HG03196 (cell line): Measurements from ENCODE around the gene IGF2R.
"Not testable (repeated sequence)": the region's sequence is repeated elsewhere in the genome, so short reads cannot be mapped to it uniquely, and the experiment has no call there.

Source experiments
- ATAC-seq: cut with Tn5 transposase; IDR thresholded peaks from one replicate; pipeline ENCODE4 v1.9.1; 2021; ENCODE audit not compliant: unreplicated experiment

Gene IGF2R, protein sequence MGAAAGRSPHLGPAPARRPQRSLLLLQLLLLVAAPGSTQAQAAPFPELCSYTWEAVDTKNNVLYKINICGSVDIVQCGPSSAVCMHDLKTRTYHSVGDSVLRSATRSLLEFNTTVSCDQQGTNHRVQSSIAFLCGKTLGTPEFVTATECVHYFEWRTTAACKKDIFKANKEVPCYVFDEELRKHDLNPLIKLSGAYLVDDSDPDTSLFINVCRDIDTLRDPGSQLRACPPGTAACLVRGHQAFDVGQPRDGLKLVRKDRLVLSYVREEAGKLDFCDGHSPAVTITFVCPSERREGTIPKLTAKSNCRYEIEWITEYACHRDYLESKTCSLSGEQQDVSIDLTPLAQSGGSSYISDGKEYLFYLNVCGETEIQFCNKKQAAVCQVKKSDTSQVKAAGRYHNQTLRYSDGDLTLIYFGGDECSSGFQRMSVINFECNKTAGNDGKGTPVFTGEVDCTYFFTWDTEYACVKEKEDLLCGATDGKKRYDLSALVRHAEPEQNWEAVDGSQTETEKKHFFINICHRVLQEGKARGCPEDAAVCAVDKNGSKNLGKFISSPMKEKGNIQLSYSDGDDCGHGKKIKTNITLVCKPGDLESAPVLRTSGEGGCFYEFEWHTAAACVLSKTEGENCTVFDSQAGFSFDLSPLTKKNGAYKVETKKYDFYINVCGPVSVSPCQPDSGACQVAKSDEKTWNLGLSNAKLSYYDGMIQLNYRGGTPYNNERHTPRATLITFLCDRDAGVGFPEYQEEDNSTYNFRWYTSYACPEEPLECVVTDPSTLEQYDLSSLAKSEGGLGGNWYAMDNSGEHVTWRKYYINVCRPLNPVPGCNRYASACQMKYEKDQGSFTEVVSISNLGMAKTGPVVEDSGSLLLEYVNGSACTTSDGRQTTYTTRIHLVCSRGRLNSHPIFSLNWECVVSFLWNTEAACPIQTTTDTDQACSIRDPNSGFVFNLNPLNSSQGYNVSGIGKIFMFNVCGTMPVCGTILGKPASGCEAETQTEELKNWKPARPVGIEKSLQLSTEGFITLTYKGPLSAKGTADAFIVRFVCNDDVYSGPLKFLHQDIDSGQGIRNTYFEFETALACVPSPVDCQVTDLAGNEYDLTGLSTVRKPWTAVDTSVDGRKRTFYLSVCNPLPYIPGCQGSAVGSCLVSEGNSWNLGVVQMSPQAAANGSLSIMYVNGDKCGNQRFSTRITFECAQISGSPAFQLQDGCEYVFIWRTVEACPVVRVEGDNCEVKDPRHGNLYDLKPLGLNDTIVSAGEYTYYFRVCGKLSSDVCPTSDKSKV (N-terminal part only)

DNA sequence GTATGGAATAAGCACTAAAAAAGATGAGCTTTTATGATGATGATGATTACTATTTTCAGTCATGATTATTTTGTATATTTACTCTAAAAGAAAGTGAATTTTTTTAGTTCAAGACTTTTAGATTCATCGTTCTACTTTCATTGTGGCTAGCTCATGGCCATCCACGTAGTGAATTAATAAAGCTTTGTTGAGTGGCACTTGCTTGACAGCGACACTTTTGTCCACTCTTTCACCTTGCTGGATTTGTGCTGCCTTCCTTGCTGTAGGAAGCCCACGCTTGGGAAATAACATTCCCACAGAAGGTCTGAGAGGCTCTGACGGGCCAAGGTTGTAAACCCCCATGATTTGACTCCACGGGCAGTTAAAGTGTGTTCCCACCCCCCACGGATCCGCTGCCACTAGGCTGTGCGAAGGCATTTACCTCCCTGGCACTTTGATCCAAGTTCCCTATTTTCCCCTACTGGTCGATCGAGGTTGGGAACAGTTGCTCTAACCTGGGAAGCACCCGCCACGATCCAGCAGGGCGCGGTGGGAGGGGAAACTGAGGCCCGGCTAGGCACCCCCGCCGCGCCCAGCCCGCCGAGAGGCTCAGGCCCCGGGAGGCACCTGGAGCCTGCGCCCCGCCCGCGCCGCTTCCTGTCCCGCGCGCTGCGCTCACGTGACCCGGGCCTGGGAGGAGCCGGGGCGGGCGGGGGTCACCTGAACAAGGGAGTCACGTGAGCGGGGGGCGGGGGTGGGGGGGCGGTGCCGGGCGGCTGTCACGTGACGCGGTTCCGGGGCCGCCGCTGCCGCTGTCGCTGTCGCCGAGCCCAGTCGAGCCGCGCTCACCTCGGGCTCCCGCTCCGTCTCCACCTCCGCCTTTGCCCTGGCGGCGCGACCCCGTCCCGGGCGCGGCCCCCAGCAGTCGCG is at the start of gene IGF2R:
Gene IGF2R (plus strand): TSS at position 788 of the 909 bp plus-strand sequence. CDS start 165 bp downstream, outside the sequence.
- ATAC-seq, result peak; percentile 81

DNA sequence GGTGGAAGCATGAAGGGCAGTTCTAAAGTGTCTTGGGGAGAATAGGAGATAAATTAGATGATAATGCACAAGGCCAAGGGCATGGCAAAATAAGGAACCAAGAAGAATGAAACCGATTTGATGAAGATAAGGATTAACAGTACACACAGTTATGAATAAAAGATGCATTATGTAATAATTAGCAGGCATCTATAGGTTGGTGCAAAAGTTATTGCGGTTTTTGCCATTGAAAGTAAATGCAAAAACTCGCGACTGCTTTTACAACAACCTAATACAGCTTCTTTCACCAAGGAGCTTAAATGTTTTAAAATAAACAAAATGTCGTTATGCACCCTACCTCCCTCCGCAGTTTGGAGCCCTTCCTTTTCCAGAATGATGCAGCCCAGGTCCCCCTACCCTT is 49.1 kb upstream of the IGF2R start:
- ATAC-seq, result no peak

DNA sequence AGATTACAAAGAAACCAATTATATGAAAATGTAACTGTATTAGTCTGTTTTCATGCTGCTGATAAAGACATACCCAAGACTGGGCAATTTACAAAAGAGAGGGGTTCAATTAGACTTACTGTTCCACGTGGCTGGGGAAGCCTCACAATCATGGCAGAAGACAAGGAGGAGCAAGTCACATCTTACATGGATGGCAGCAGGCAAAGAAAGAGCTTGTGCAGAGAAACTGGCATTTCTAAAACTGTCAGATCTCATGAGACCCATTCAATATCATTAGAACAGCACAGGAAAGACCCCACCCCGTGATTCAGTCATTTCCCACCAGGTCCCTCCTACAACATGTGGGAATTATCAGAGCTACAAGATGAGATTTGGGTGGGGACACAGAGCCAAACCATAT is 44.7 kb upstream of the IGF2R start:
- not testable (repeated sequence) for ATAC-seq

DNA sequence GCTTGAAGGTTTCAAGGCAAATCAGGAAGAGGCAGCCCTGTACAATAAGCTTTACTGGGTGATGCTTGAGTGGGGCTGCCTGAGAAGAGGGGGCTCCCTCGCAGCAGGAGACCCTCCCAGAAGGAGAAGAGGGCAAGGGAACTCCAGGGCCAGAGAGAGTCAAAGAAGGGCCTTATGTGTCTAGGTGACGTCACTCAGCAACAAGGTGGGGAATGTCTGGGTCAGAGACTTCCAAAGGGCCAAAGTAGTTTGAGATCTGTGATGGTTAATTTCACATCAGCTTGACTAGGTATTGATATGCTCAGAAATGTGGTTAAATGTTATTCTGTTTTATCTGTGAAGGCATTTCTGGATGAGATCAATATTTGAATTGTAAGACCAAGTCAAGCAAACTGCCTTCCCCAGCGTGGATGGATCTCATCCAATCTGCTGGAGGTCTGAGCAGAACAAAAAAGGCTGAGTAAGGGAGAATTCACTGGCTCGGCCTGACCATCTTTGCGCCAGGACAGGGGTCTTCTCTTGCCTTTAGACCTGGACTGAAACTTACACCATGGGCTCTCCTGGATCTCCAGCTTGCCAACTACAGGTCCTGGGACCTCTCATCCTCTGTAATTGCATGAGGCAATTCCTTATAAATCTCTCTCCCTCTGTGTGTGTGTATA is 42.2 kb upstream of the IGF2R start:
- ATAC-seq, result no peak

DNA sequence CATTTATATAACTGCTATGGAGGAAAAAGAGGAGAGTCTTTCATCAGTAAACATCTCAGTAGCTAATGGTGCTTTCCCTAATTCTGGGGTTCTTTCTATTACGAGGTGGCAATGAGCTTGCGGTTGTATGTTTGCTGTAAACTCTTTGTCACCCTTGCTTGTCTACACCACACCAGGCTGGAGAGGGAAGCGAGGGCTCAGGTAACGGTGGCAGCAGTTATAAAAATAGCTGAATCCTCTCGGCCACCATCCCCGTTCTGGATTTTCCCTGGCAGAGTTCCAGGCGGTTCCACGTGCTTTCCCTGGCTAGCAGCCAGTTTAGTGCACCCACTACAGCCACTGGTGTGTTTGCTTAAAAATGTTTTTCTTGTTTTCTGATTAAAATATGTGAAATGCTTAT is 39.1 kb upstream of the IGF2R start:
- peak; percentile 36 for ATAC-seq

DNA sequence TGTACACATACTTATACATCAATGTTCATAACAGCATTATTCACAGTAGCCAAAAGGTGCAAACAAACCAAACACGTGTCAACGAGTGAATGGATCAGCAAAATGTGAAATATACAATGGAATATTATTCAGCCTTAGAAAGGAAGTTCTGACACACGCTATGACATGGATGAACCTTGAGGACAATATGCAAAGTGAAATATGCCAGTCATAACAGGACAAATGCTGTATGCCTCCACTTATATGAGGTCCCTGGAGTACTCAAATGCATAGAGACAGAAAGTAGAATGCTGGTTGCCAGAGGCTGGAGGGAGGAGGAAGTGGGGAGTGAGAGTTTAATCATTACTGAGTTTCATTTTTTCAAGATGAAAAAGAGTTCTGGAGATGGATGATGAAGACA is 37.8 kb upstream of the IGF2R start:
- ATAC-seq, result peak; percentile 93

DNA sequence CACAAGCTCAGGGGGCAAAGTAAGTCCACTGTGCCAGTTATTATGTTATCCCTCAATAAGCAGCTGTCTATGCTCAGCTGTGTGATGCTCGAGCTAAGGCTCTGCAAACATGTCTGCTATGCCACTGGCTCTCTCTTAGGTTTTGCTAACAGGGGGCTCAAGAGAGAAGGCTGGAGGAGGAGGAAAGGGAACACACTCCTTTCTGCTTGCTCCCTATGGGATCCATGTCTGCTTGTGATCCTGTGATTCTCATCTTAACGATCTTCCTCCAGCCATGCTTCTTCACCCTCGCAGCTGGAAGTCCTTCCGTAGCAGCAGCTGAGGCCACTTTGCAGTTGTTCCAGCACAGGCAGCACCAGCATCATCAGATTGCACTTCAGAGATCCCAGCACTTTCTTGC is 37.0 kb upstream of the IGF2R start:
- no peak for ATAC-seq

DNA sequence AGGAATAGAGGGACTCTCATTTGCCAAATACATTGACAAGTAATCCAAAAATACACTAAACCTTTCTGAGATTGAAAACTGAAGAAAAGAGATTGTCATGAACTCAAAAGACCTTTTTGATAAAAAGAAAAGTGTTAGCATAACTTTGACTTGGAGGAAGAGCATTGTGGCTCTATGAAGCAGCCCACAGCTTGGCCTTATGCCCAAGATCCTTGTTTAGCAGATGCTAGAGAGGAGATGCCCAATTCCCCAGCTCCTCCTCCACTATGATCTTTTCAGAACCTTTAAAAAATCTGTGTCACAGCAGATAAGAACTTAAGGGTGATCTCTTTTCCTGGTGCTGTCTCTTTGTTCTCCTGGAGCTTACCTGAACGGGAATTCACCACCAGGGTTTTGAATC is 35.8 kb upstream of the IGF2R start:
- ATAC-seq, result no peak

DNA sequence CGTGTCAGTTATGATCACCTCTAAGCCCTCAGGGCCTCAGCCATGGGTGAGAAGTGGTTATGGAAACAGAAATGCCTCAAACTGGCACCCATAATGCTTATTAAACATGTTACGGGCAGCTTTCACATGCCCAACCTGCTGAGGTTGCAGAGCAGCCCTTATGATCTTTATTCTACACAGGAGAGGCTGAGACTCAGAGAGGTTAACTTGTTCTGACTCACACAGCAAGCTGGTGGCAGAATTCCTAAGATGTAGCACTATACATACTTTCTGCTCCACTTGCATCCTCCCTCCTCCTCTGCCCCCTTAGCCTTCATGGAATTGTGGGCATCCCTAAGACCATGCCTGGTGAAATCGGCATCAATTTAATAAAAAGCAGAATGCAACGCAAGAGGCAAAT is 34.7 kb upstream of the IGF2R start:
- ATAC-seq, result no peak

DNA sequence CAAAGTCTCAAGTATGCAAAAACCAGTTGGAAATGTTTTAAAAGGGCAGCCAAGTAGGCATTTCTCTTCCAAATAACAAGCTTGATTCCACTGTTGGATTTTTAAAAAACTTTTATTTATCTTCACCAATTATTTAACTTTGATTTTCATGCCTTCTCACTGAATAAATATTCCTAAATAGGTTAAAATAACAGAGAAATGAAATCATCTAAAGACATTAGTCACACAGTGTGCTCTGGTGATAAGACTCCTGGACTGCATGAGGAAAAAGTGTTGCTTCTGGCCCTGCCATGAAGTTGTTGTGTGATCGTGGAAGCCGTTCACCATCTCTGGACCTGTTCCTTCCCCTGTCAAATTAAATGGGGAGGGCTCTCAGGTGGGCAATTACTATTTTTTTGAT is 33.8 kb upstream of the IGF2R start:
- ATAC-seq, result no peak

DNA sequence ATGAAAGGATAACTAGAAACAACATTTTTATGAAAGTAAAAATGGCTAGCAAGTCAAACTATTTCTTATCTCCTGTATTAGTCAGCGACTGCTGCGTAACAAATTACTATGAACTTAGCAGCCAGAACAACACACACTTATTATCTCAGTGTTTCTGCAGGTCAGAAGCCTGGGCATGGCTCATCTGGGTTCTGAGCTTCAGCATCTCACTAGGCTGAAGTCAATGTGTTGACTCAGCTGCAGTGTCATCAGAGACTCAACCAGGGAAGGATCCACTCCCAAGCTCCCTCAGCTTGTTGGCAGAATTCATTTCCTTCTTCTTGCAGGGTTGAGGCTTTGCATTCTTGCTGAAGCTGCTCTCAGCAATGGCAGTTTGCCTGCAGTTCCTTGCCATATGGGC is 33.2 kb upstream of the IGF2R start:
- ATAC-seq, result no peak

DNA sequence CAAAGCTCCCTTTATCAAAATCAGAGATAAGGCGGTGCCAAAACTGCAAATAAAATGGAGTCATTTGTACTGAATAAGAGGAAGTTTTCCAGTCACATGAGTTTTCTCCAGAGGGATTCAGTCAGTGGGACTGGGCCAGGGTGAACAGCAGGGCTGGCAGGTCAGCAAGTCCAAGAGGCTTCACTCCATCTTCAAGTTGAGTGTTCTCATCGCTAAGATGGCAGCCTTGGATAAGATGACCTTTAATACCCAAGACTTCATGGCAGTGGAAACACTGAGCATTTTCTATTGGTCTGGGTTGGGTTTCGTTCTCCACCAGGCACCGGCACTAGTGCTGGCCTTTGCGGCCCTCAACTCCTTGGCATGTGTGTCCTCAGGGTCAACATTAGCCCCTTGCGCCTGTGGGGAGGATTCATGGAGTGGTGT is 29.3 kb upstream of the IGF2R start:
- ATAC-seq, result no peak

DNA sequence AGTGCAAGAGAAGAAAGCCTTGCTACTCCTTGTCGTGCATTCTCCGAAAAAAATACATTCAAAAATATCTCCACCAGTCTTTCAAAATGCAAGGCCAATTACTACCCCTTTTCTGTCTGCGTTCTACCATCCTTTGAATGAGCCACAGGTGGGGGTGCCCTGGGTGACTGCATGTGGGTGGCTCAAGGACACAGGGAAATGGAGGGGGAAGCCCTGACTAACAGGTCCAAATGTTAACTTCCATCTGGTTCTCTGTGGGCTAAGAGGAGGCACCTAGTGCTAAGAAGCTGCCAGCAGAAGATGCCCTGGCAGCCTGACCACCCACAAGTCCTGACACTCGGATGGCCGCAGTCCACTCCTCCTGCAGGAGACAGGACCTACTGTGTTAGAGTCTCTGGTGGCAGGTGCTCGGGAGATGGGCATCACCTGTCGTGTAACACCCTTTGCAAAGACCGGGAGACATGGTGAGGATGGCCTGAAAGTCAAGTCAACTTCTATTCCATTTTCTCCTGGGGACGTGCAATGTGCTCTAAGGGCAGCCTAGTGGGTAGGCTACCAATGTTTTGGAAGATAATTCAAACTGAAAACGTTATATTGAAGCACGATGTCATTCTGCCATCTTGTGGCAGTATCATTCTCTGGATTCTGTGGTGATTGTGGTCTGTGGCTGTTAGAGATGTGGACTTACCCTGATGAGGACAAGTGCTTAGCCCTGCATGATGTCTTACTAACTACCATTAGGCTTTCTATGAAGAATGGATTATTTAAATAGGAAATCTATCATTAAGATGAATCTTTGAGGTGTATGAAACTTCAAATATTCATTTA is 27.4 kb upstream of the IGF2R start:
- ATAC-seq, result peak; percentile 83

DNA sequence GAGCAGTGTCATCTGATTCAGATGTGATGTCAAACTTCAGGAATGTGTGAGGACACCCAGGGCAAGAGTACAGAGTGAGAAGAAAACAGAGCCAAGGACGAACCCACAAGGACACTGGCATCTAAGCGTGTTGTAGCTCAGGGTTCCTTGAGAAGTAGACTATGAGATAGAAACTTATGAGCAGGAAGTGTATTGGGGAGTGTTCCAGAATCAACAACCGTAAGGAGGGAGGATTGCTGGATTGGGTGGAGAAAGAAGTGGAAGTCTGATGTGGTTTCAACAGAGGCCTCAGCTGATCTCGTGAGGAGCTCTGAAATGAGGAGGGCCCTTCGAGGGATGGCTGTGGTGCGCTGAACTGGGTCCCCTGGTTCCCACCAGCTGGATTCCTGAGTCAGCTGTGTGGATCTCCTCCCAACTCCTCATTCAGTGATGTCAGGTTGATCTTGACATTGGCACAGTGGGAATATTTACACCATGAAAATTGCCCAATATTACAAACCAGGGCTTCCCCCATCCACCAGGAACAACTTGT is 25.7 kb upstream of the IGF2R start:
- no peak for ATAC-seq

DNA sequence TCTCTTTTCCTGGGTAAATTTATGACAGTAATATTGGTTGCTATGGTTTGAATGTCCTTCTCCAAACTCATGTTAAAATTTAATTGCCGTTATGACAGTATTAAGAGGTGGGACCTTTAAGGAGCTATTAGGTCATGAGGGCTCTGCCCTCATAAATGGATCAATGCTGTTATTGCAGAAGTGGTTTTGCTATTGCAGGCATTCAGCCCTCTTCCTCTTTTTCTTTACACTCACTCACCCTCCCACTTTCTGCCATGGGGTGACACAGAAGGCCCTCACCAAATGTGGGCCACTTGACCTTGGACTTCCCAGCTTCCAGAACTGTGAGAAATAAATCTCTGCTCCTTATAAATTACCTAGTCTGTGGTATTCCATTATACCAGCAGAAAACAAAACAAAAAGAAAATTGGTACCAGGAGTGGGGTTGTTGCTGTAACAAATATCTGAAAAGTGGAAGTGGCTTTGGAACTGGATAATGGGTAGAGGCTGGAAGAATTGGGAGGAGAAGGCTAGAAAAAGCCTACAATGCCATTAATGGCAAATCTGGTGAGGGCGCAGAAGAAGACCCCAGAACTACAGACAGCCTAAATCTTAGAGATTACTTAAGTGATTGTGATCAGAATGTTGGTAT is 24.8 kb upstream of the IGF2R start:
- ATAC-seq, result no peak

DNA sequence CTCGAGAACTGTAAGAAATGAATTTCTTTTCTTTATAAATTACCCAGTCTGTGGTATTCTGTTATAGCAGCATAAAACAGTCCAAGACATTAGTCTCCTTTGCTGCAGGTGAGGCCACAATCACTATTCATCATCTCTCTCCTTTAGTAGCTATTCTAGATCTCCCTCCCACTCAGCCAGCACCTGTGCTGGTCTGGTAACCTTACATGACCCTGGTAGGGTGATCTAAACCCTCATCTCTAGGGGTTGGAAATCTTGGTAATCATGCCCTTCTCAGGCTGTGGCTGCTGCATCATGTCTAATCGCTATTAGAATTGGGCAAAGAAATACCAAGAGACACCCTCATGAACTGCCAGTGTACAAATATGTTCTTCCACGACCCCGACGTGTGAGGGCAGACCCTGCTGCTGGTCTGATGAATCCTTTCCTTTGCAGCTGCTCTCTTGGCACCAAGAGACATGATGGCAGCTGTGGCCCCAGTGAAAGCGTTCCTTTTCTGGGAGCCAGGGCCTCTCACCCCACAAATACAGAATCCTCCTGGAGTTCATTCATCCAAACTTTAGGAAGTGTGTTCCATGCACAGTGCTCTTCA is 23.0 kb upstream of the IGF2R start:
- no peak for ATAC-seq

DNA sequence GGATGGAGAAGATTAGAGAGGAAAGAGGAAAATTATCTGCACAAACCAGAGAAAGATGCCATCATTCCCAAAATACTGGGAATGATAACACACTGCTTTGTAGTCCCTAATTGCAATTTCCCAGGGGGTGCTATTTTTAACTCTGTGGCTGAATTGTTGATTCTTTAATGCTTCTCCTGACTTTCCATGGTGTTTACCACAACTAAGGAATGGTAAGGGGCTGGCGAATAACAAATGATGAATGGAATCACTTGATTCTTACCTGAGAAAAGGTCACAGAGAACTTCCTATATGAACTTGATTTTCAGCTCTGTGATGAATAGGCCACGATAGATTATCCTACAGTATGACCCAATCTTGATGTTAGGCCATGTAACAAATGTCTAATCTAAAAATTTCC is 22.0 kb upstream of the IGF2R start:
- no peak for ATAC-seq

DNA sequence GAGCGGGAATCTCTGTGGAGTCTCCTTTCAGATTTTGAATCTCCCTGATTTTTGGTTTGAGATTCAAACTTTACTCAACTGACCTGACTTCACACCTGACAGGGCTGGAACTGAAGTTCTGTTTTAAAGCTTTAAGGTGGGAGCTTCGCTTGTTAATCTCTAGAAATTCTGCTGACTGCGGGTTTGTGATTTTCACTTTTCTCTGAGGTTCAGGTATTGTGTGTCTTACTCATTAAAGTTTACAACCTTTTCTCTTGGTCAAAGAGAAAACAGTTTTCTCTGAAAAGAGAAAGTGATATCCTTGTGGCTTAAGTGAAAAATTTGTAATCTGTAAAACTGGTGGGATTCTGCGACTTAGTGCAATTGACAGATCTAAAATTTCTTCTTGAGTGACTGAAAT is 20.7 kb upstream of the IGF2R start:
- no peak for ATAC-seq
